ENCODE data around the gene ZMIZ1.

Gene ZMIZ1

DNA sequence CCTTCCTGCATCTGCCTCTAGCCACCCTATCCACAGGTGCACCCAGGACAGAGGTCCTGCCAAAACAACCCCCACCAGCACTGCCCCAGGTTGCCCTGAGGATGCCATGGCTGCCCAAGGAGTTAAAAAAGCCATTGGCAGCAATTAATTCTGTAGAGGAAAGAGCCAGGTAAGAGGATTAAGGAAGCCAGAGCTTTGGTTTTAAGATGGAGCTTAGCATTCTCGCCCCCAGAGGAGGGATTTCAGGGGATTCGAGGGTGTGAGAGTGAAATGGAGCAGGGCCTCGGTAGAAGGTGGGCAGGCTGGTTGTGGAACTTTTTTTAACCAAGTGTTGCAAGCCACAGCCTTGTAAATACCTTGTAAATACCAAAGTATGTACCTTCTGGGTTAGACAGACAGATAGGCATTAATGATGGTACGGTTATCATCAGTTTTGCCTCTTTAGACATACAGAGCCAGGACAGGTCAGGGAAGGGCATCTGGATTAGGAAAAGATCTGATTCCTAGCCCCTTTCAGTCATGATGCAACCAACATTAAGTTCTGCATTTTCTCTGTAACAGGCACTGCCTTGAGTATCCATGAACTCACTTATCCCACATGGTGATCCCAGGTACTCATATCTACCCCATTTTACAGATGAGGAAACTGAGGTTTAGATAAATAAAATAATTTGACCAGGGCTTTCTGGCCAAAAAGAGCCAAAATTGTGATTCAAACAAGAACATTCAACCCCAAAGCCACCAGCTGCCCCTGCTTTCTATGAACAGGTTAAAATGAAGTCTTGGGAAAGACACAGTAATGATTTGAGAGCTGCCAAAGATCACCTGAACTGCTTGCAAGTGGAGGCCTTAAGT is 157.9 kb downstream of the ZMIZ1 start:
- TF ChIP-seq, protein P1, sequence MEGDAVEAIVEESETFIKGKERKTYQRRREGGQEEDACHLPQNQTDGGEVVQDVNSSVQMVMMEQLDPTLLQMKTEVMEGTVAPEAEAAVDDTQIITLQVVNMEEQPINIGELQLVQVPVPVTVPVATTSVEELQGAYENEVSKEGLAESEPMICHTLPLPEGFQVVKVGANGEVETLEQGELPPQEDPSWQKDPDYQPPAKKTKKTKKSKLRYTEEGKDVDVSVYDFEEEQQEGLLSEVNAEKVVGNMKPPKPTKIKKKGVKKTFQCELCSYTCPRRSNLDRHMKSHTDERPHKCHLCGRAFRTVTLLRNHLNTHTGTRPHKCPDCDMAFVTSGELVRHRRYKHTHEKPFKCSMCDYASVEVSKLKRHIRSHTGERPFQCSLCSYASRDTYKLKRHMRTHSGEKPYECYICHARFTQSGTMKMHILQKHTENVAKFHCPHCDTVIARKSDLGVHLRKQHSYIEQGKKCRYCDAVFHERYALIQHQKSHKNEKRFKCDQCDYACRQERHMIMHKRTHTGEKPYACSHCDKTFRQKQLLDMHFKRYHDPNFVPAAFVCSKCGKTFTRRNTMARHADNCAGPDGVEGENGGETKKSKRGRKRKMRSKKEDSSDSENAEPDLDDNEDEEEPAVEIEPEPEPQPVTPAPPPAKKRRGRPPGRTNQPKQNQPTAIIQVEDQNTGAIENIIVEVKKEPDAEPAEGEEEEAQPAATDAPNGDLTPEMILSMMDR (IDR thresholded peaks at IDR 0.05; ENCODE audit: low read depth, low read length), result no peak
- Histone ChIP-seq H3K9me3 (ENCODE audit: severe bottlenecking) (no peaks in the 10 kb centered on the region), H3K27ac (no peak overlapping the region)

DNA sequence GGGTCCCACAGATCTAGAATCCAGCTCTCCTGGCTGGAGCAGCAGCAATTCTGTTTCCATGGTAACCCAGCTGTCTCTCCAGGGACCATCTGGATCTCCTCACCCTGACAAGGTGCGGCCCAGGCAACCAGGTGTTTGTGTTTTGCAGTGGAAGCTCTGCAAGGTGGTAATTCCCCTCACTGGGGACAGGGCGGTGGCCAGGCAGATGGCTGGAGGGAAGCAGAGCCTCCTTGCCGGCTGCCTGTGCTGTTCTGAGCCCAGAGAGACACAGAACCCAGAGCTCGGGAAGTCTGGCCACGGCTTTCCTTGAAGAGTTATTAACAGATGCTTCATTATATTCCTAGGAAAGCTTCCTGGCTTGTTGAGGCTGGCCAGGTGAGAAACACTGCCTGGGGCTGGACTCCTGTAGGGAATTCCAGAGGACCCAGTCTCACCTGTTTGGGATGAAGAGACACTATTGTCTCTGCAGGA is 160.3 kb downstream of the ZMIZ1 start:
- TF ChIP-seq, protein P1 (IDR thresholded peaks at IDR 0.05; ENCODE audit: low read depth, low read length), result no peak
- no peaks in the 10 kb centered on the region for H3K9me3 ChIP-seq (ENCODE audit: severe bottlenecking)
- DNase-seq, result peak; percentile 87
- H3K27me3 ChIP-seq (ENCODE audit: insufficient read depth, low read depth, severe bottlenecking), result no peaks in the 10 kb centered on the region
- peak overlapping the region; percentile 49 for H3K27ac ChIP-seq
- no peaks in the 10 kb centered on the region for H3K36me3 ChIP-seq
- no peak overlapping the region for H3K4me3 ChIP-seq (ENCODE audit: low read depth, low read length)

More for the DNA sequence above, 157.9 kb downstream of the ZMIZ1 start:
- Histone ChIP-seq H3K27me3 (ENCODE audit: insufficient read depth, low read depth, severe bottlenecking) (no peaks in the 10 kb centered on the region), H3K4me3 (ENCODE audit: low read depth, low read length) (no peak overlapping the region), H3K36me3 (no peaks in the 10 kb centered on the region)
- DNase-seq, result peak; percentile 82

DNA sequence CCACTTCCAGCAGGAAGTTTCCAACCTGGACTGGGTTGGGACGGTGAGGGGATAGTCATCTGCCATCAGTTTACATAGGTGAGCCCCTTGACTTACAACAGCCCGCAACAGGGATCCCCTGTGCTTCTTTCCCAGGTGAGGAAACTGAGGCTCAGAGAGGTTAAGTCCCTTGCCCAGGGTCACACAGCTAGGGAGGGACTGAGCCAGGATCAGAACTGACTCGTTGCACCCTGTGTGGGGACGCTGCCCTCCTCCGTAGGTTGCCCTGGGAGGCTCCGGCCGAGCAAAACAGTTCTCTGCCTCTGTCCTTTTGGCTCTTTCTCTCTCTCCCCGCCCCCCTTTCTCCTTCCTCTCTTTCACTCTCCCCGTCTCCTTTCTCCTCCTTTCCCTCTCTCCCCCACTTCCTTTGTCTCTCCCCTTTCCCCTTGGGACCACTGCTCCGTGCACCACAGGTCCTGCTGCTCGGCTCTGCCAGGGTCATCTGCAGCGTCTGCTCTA is 161.1 kb downstream of the ZMIZ1 start:
- Histone ChIP-seq H3K9me3 (ENCODE audit: severe bottlenecking) (no peaks in the 10 kb centered on the region), H3K4me3 (ENCODE audit: low read depth, low read length) (no peak overlapping the region), H3K27me3 (ENCODE audit: insufficient read depth, low read depth, severe bottlenecking) (no peaks in the 10 kb centered on the region), H3K36me3 (no peaks in the 10 kb centered on the region), H3K27ac (no peak overlapping the region; the same call in 1 of the 2 replicates)
- TF ChIP-seq, protein P1 (IDR thresholded peaks at IDR 0.05; ENCODE audit: low read depth, low read length), result no peak
- DNase-seq, result no peak

DNA sequence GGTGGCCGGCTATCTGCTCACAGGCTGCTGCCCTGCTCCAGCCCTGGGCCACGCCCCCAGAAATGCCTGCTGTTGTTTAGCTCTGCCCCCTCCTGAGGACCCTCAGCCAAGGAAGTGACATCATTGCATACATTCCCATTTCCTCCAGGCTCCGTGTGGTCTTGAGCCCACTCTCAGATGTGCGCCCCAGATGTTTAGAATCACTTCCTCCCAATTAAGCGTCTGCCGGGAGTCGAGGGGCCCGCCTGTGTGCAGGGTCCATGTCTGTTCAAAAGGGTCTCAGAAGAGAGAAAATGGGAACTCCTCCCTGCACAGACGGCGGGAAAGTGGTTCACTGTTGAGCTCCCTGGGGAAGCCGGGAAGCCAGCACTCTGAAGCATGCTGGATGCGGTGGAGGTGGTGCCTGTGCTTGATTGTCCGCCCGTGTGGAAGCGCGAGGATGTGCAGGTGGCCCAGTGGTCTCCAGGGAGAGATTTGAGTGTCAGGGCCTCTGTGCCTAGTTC is 161.6 kb downstream of the ZMIZ1 start:
- no peak overlapping the region for H3K4me3 ChIP-seq (ENCODE audit: low read depth, low read length)
- TF ChIP-seq, protein P1 (IDR thresholded peaks at IDR 0.05; ENCODE audit: low read depth, low read length), result no peak
- H3K36me3 ChIP-seq, result no peaks in the 10 kb centered on the region

DNA sequence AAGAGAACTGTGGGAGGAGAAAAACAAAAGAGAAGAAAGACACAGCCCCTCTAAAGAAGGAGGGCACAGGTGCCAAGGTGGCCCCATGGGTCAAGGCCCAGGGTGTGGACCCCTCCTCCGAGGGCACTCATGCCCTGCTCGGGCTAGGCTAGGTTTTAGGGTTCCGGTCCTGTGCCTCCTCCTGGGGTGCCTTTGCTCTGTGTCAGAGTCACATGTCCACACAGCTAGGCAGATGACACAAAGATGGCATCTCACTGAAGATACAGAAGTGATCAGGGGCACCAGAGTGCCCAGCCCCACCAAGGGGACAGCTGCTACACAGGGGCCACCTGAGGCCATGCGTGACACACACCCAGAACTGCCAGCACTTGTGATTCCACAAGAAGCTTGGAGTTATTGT is 162.1 kb downstream of the ZMIZ1 start:
- TF ChIP-seq, protein P1 (IDR thresholded peaks at IDR 0.05; ENCODE audit: low read depth, low read length), result no peak
- no peak overlapping the region for H3K27ac ChIP-seq
- no peaks in the 10 kb centered on the region for H3K27me3 ChIP-seq (ENCODE audit: insufficient read depth, low read depth, severe bottlenecking)
- no peak for DNase-seq
- no peaks in the 10 kb centered on the region for H3K9me3 ChIP-seq (ENCODE audit: severe bottlenecking)
- no peaks in the 10 kb centered on the region for H3K36me3 ChIP-seq
- H3K4me3 ChIP-seq (ENCODE audit: low read depth, low read length), result no peak overlapping the region

More for the DNA sequence above, 161.6 kb downstream of the ZMIZ1 start:
- Histone ChIP-seq H3K27ac (no peak overlapping the region), H3K9me3 (ENCODE audit: severe bottlenecking) (no peaks in the 10 kb centered on the region), H3K27me3 (ENCODE audit: insufficient read depth, low read depth, severe bottlenecking) (no peaks in the 10 kb centered on the region)
- DNase-seq, result no peak

Data from WERI-Rb-1 (cell line).